GM12874 (cell line): ENCODE results near the gene IL22.

ENCODE experiments used
- CTCF ChIP-seq: IDR thresholded peaks from 2 replicates; pipeline ENCODE4 v1.5.1; 2011; ENCODE audit warnings: low read depth, mild to moderate bottlenecking, control low read depth, low read length, moderate library complexity; ENCODE audit not compliant: insufficient read depth

The IL22 gene

GRCh38 chr12:68247785-68248184 lies 5.6 kb downstream of the IL22 start:
- TF ChIP-seq CTCF, result no peak

DNA sequence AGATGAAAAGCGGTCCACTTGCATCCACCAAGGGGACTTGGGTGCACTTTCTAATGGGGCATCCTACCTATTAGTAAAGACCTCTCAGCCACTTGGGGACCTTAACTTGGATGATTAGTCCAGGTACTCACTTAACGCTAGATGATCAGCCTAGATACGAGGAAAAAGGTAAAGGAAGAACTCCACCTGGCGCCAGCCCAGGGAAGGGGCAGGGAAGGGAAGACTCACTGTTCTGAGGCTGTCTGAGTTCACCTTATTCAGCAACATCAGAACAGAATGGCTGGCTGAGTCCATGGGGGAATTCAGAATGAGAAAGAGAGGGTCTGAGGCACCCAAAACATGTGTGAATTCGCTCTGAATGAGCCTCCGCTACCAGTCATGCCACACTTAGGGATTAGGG lies 7.1 kb downstream of the IL22 start:
- TF ChIP-seq CTCF, result no peak

- TF ChIP-seq CTCF, result no peak
Observed at GRCh38 chr12:68245180-68246021, 8.0 kb downstream of the IL22 start.

- TF ChIP-seq CTCF, result no peak
Observed at GRCh38 chr12:68242777-68243176, 10.6 kb downstream of the IL22 start.

- TF ChIP-seq CTCF, result no peak
Observed at GRCh38 chr12:68240975-68241374, 12.4 kb downstream of the IL22 start.

DNA sequence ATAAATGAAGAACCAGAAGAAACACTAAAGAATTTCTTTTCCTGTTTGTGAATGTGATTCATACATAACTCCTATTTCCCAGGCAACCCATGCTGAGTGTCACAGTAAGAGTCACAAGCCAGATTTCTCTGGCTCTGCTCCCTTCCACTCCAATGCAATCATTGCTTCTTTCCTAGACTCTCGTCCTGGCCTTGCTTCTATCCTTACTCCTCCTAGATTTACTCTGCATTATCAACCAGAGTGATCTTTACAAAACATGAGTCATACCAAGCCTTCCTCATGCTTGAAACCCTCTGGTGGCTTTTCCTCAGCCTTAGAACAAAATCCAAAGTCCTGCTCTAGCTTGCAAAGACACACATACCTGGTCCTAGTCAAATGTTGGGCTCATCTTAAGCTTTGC lies 13.3 kb downstream of the IL22 start:
- no peak for TF ChIP-seq CTCF

DNA sequence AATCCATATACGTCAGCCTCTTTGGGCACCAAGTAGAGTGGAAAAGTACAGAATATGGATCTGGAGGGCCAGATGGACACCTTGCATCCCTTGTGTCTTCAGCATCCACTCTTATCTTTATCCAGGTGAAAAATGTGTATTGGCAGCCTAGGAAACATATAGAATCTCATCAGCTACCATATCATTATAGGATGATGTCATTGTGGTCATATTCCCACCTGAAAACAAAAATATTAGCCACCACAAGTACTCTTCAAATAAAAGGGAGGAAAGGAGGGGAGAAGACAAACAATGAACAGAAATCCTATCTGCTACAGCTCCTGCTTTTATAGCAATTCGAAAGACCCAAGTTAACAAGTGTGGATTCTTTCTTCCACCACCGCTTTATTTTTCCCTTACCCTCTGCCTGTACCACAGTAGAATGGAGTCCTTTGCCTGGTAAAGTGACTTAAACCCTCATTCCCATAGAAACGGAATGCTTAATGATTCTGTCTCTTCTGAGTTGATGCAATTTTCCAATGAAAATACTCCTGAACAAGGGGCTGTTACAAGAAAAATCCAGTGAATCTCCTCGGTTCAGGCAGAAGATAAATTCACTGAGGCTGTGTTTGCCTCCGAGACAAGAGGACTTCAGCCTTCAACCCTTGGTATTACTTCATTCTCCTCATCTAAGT lies 14.0 kb downstream of the IL22 start:
- no peak for TF ChIP-seq CTCF
